ENCODE results near the gene UFD1. TPM values are rescaled to one million over a fixed set of nuclear protein-coding genes. Genes with fewer than 3 reads are reported as not detected.

The UFD1 gene, protein sequence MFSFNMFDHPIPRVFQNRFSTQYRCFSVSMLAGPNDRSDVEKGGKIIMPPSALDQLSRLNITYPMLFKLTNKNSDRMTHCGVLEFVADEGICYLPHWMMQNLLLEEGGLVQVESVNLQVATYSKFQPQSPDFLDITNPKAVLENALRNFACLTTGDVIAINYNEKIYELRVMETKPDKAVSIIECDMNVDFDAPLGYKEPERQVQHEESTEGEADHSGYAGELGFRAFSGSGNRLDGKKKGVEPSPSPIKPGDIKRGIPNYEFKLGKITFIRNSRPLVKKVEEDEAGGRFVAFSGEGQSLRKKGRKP
- total RNA-seq: 10 to 100 TPM; 32.3 to 47.5 (median 40.3) TPM

DNA sequence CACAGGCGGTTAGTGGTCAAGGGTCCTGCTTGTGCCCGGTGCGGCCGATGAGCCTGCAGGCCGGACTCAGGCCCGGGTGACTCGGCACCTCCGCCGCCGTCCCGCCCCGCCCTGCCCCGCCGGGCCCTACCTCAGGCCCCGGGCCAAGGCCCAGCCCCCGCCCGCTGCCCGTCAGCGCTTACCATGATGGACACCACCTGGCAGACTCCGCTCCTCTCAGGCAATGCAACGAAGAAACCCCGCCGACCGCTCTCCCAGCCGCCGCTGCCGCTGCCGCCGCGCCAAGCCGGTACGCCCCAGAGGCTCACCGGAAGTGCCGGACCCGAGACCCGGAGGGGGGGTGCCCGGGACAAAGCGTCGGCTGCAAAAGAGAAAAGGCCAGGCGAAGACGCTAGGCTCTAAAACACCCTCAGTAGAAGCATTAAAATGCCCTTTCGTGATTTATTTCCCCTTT is at the start of gene UFD1:
TSS of gene UFD1 (minus strand) at position 293 of the 454 bp plus-strand sequence. CDS start at position 185, 108 bp downstream.
- ATAC-seq (ENCODE audit: low FRiP score) (peak; percentile 90), DNase-seq (ENCODE audit: low spot score) (peak; percentile 44)
- TF ChIP-seq, protein P1, sequence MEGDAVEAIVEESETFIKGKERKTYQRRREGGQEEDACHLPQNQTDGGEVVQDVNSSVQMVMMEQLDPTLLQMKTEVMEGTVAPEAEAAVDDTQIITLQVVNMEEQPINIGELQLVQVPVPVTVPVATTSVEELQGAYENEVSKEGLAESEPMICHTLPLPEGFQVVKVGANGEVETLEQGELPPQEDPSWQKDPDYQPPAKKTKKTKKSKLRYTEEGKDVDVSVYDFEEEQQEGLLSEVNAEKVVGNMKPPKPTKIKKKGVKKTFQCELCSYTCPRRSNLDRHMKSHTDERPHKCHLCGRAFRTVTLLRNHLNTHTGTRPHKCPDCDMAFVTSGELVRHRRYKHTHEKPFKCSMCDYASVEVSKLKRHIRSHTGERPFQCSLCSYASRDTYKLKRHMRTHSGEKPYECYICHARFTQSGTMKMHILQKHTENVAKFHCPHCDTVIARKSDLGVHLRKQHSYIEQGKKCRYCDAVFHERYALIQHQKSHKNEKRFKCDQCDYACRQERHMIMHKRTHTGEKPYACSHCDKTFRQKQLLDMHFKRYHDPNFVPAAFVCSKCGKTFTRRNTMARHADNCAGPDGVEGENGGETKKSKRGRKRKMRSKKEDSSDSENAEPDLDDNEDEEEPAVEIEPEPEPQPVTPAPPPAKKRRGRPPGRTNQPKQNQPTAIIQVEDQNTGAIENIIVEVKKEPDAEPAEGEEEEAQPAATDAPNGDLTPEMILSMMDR (IDR thresholded peaks at IDR 0.05): no peak

DNA sequence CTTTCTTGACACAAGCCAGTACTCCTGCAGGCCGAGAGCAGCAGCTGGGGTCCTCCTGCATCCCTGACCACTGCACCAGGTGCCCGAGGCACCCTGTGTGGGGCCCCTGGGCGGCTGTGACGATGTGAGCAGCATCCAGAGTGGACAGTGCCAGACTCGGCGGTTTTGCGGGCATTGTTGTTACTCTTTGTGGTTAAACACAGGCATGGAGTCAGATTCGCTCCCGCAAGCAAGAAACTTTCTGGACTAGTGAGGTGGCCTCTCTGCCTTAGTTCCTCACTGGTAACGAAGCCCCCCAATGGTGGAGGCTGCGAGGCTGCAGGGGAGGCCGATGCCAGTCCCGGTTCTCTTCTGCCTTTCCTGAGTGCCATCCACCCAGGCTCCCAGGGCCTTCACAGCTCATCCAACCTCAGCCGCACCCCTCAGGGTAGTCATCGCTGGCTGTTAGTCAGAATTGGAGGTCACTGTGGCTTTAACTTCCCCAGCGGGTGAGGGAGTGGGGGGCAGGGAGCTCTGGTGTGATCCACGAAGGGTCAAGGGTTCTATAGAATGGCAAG is 48.9 kb upstream of the UFD1 start:
- TF ChIP-seq, protein P1 (IDR thresholded peaks at IDR 0.05): no peak
- DNase-seq (ENCODE audit: low spot score) (no peak), ATAC-seq (ENCODE audit: low FRiP score) (no peak)

DNA sequence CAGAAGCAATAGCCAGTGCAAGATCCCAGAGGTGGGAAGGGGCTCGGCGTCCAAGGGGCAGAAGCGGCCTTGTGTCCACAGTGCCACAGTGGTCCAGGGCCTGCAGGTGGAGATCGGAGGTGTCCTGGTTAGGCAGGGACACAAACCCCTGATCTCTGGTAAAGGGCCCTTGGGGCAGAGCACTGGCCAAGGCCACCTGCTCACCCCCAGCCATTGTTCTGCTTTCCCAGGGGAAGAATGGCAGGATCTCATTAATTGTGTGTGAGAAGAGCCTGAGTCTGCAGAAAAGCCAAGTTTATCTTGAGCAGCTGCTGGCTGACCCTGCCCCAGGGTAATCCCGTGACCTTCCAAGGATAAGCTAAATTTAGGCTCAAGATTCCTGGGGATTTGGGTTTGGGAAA is 48.3 kb upstream of the UFD1 start:
- DNase-seq (ENCODE audit: low spot score) (no peak), ATAC-seq (ENCODE audit: low FRiP score) (no peak)
- TF ChIP-seq, protein P1 (IDR thresholded peaks at IDR 0.05): no peak

DNA sequence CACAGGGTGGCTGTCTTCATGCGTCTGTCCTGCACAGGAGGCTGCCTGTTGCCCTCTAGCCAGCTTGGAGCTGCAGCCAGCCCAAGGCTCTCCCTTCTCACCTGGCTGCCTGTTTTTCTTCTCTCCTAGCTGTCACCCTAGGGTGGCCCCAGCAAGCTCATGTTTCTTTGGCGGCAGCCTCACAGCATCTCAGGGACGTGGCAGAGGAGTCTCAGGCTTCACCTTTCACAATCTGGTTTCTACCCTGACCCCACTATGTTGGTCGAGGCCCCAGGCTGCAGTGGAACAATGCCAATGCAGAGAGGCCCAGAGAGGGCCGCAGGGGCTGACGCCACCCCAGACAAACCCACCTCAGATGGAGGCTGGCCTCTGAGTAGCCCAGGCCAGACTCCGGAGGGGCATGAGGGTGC is 47.7 kb upstream of the UFD1 start:
- TF ChIP-seq, protein P1 (IDR thresholded peaks at IDR 0.05): no peak
- DNase-seq (ENCODE audit: low spot score) (no peak), ATAC-seq (ENCODE audit: low FRiP score) (no peak)

DNA sequence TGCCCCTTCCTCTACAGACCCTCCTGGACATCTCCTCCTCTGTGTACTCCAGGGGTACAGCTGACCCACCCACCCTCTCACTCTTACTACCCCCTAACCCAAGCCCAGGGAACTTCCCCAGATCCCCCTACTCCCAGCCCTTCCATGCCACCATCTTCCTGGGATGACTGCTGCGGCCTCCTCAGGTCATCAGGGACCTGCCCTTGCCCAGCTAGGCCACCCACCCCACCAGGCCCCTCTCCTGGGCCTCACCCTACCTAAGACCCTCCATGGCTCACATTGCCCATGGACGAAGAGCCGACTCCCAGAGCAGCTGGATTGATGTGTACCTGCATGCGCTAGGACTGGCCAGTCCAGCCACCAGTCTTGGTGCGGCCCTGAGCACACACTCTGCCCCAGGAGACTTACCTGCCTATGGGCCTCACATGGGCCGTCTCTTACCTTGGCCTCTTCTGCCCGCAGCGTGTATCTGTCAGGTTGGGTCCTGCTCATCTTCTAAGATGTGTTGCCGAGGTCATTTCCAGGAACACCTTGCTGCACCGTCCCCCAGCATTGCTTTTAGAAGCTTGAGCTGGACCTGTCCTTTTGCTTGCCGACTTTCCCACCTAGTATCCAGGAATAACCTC is 47.2 kb upstream of the UFD1 start:
- TF ChIP-seq, protein P1 (IDR thresholded peaks at IDR 0.05): no peak
- ATAC-seq (ENCODE audit: low FRiP score) (no peak), DNase-seq (ENCODE audit: low spot score) (no peak)

DNA sequence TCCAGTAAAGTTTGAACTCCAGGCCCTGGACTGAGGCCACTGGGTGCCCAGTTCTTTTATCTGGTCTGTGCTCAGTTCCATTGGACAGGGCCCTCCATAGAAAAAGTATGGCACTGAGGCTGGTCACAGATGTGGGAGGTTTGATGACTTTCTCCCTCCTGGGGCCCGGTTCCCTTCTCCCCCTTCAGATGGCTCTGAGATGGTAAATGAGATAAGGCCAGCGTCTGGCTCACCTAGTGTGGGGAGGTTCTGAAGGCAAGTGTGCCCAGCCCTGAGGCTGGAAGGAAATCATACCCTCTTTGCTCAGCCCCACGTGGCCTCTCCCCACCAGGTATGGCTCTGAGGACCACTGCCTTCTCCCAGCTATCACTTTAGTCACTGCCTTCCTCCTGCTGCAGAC is 46.7 kb upstream of the UFD1 start:
- no peak for DNase-seq (ENCODE audit: low spot score)
- no peak for ATAC-seq (ENCODE audit: low FRiP score)
- TF ChIP-seq, protein P1 (IDR thresholded peaks at IDR 0.05): no peak

All from omental fat pad (tissue), 4 donors.